ENCODE data around the gene OR10V1. TPM values are rescaled to one million over a fixed set of nuclear protein-coding genes. Genes with fewer than 3 reads are reported as not detected.

Gene OR10V1
- total RNA-seq, 2 donors from 2014 or later, result not detected

GRCh38 chr11:59668188-59668949 is 45.3 kb downstream of the OR10V1 start:
- Mint-ChIP-seq H3K27me3 (no peaks in the 10 kb centered on the region), H3K36me3 (ENCODE audit: low read depth) (peaks cover 55% of the 10 kb centered on the region), H3K4me3 (peak overlapping the region; percentile 94), H3K4me1 (peaks cover 31% of the 10 kb centered on the region), H3K9me3 (no peaks in the 10 kb centered on the region), H3K27ac (peak overlapping the region; percentile 97)
- ATAC-seq (replicated peaks), result peak; percentile 50

- Mint-ChIP-seq H3K4me1 (peaks cover 31% of the 10 kb centered on the region), H3K27me3 (no peaks in the 10 kb centered on the region), H3K36me3 (ENCODE audit: low read depth) (peaks cover 61% of the 10 kb centered on the region), H3K27ac (peak overlapping the region; percentile 97), H3K4me3 (peak overlapping the region; percentile 94), H3K9me3 (no peaks in the 10 kb centered on the region)
- ATAC-seq (replicated peaks), result no peak
These were observed 45.8 kb downstream of the OR10V1 start for GRCh38 chr11:59667812-59668187.

- H3K36me3 Mint-ChIP-seq (ENCODE audit: low read depth), result peaks cover 68% of the 10 kb centered on the region
- H3K27me3 Mint-ChIP-seq, result no peaks in the 10 kb centered on the region
- ATAC-seq (replicated peaks), result no peak
- peaks cover 31% of the 10 kb centered on the region for H3K4me1 Mint-ChIP-seq
- peak overlapping the region; percentile 97 for H3K27ac Mint-ChIP-seq
- peak overlapping the region; percentile 94 for H3K4me3 Mint-ChIP-seq
- H3K9me3 Mint-ChIP-seq, result no peaks in the 10 kb centered on the region
These were observed 46.7 kb downstream of the OR10V1 start for GRCh38 chr11:59666969-59667368.

Other genes with a start within 250 kb of the OR10V1 start
- not detected for gene OR4D10, start 240.5 kb downstream of the OR10V1 start, total RNA-seq
- gene OR4D11, start 210.3 kb downstream of the OR10V1 start, total RNA-seq, result not detected
- not detected for gene OR4D9, start 202.3 kb downstream of the OR10V1 start, total RNA-seq
- 10 to 100 TPM; 31.0 to 33.0 TPM for gene OSBP, start 98.1 kb downstream of the OR10V1 start, total RNA-seq
- 10 to 100 TPM; 57.6 to 81.1 TPM for gene PATL1, start 44.8 kb downstream of the OR10V1 start, total RNA-seq
- gene STX3, start 41.5 kb upstream of the OR10V1 start, total RNA-seq, result 10 to 100 TPM in 1 of 2 donors, 1 to 10 TPM in 1; 9.5 to 12.6 TPM
- 10 to 100 TPM; 51.2 to 92.8 TPM for gene MRPL16, start 96.9 kb upstream of the OR10V1 start, total RNA-seq
- gene CBLIF, start 131.7 kb upstream of the OR10V1 start, total RNA-seq, result not detected
- not detected for gene TCN1, start 152.6 kb upstream of the OR10V1 start, total RNA-seq
- not detected for gene OOSP3, start 164.9 kb upstream of the OR10V1 start, total RNA-seq
- not detected for gene OOSP1, start 224.6 kb upstream of the OR10V1 start, total RNA-seq

Measured in activated T-helper 17 cell treated with anti-CD3 and anti-CD28 coated beads, Interleukin-2, amount 50 U/mL, for 72 hours (primary cell).